ENCODE data around the gene PPFIBP1.

GRCh38 chr12:27506645-27507189 lies 17.3 kb upstream of the PPFIBP1 start:
- TF ChIP-seq CTCF (IDR thresholded peaks at IDR 0.05): no peak
- TF ChIP-seq POLR2A (IDR thresholded peaks at IDR 0.05): no peak
